ENCODE measurements around the gene USP48.
A peak's percentile ranks its signal among the peaks of the same experiment; 100 is the strongest.
"Not testable (repeated sequence)": the region's sequence is repeated elsewhere in the genome, so short reads cannot be mapped to it uniquely, and the experiment has no call there.

The USP48 gene, protein sequence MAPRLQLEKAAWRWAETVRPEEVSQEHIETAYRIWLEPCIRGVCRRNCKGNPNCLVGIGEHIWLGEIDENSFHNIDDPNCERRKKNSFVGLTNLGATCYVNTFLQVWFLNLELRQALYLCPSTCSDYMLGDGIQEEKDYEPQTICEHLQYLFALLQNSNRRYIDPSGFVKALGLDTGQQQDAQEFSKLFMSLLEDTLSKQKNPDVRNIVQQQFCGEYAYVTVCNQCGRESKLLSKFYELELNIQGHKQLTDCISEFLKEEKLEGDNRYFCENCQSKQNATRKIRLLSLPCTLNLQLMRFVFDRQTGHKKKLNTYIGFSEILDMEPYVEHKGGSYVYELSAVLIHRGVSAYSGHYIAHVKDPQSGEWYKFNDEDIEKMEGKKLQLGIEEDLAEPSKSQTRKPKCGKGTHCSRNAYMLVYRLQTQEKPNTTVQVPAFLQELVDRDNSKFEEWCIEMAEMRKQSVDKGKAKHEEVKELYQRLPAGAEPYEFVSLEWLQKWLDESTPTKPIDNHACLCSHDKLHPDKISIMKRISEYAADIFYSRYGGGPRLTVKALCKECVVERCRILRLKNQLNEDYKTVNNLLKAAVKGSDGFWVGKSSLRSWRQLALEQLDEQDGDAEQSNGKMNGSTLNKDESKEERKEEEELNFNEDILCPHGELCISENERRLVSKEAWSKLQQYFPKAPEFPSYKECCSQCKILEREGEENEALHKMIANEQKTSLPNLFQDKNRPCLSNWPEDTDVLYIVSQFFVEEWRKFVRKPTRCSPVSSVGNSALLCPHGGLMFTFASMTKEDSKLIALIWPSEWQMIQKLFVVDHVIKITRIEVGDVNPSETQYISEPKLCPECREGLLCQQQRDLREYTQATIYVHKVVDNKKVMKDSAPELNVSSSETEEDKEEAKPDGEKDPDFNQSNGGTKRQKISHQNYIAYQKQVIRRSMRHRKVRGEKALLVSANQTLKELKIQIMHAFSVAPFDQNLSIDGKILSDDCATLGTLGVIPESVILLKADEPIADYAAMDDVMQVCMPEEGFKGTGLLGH

DNA sequence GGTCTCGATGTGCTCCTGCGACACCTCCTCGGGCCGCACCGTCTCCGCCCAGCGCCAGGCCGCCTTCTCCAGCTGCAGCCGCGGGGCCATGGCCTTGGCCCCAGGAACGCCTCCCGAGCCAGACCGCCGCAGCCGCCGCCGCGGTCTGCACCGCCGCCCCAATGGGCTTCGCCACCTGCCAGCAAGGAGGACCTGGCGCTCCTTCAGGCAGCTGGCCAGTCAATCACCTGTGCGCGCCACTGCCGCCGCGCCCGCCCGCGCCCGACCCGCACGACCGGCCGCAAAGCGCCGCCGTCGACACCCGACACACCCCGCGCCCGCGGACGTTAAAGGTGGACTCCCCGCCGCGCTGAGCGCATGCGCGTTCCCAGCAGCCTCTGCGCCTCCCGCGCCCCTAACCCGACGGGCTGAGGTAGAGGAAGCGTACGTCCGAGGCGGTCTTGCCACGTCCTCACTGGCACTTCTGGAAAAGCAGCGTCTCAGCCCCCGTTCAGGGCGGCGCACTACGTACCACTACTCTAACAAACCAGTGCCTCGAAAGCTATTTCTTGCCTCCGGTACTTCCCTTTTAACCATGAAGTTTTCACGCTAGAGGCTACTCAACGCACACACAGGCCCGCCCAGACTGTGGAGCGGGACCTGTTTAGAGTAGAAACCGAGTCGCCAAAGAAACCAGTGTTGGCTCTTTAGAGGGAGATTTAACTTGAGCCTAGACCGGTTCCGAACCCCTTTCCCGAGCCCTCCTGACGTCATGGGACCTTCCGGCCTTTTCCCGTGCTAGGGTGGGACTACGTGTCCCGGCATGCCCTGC is at the start of gene USP48:
USP48 (minus strand) TSS at position 282 of the 811 bp plus-strand sequence; CDS start at position 90, 192 bp downstream.
- DNase-seq: peak; percentile 98

DNA sequence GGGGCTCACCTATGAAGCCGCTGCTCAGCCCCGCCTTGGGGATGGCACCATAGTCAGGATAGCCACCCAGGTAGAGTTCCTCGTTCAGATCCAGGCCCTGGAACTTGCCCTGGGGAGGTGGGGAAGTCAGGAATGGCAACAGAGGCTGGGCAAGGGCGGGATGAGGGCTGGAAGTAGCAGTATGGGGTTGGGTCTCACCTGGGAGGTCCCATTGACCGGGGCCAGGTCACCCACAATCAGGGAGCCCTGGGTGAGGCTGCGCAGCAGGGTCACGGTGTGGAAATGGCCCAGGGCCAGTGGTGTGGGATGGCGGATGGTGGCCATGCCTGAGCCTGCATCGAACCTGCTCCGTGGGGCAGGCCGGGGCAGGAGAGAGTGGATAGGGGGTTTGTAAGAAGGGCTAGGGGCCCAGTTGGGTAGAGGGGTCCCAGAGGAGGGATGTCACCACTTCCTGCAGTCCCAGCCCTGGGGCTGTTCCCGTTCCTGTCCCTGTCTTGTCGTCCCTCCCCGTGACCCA is 48.6 kb upstream of the USP48 start:
- no peak for DNase-seq

DNA sequence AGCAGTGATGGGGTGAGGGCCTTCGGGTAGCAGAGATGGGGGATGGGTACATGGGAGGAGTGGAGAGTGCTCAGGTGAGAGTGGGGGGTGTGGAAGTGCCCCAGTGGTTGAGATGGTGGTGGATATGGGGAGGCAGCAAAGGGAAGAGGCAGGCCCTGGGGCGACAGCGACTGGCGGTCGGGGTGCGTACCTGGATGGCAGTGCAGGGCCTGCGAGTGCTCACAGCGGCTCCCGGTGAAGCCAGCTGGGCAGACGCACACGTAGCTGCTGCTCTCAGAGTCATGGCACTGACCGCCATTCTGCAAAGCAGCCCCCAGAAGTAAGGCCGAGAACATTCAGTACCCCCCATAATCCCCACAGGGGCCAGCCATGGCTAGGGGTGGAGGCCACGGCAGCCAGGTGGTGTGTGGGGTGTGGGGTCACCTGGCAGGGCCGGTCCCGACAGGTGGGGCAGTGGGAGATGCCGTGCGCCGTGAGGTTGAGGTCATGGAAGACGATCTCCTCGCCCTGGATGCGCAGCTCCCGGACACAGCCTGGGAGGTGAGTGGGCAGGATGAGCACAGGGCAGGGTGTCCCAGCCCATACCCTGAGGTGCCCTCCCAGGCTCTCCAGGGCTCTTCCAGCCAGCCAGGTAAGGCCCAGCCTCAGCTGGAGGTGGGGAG is 48.0 kb upstream of the USP48 start:
- DNase-seq: no peak

DNA sequence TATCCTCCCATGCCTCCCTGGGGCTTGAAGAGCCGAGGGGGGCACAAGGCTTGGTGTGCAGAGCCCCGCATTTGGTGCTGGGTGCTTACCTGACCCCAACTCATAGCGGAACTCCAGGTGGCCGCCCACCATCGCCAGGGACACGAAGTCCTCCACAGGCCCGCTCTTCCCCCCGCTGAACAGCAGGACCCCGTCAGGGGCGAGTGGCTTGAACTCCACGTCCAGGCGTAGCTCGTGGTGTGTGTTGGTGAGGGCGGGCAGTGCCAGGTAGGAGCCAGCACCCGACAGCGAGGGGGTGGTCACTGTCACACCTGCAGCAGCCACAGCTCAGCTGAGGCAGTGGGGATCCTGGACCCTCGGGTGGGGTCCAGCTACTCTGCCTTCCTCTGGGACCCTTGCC is 46.3 kb upstream of the USP48 start:
- no peak for DNase-seq

DNA sequence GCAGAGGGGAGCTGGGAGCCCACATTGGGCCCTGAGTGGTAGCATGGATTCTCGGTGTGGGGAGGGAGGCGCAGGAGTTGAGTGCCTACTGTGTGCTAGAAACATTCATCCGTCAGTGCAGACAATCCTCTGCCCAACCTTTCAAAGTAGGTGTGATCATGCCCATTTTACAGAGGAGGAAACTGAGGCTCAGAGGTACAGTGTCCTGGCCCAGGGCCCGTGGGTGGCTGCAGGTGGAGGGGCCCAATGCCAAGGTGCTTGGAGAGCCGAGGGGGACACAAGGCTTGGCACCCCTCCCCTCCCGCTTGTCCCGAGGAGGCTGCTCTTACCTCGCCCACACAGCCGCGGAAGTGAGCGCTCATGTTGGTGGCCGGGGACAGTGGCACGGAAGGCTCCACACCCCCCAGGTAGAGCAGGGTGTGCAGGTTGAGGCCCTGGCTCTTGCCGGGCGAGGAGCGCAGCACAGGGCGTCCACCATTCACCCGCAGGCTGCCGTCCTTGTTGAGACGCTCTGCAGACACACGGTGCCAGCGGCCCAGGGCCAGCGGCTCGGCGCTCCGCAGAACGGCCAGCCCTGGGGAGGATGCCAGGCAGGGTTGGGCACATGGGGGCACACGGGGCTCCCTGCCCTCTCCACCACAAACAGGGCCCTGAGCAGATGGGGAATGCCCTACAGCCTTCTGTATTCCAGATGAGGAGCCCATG is 45.7 kb upstream of the USP48 start:
- DNase-seq: no peak

DNA sequence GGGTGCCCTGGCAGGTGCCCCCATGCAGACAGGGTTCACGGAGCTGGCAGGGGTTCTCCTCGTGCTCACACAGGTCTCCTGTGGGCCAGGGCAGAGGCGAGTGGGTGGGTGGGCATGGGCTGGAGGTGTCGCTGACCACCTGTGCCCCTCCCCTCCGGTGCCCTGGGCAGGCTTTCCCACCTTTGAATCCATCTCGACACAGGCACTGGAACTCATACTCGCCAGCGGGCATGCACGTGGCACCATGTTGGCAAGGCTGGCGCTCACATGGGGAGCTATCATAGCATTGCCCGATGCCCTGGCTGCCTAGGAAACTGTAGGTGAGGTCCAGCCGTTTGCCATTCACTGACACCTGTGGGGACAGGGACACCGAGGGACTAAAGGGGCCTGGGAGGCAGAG is 45.1 kb upstream of the USP48 start:
- DNase-seq: no peak

DNA sequence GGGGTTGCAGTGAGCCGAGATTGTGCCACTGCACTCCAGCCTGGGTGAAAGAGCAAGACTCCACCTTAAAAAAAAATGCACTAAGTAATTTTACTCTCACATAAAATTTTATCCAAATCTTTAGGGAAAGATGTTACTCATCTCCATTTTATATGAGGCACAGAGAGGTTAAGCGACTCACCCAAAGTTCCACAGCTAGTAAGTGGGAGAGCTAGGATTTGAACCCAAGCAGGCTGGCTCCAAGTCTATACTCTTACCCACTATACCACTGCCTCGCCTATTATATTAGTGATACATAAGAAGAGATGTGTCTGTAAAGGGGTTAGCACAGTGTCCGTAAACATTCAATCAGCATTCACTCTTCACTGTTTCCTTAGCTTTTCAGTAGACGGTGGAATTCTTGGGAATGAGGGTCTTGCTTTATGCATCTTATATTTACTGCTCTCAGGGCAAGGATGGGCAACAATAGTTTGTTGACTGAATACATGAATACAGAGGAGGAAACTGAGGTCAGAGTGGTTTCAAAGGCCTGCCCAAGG is 44.3 kb upstream of the USP48 start:
- no peak for DNase-seq

DNA sequence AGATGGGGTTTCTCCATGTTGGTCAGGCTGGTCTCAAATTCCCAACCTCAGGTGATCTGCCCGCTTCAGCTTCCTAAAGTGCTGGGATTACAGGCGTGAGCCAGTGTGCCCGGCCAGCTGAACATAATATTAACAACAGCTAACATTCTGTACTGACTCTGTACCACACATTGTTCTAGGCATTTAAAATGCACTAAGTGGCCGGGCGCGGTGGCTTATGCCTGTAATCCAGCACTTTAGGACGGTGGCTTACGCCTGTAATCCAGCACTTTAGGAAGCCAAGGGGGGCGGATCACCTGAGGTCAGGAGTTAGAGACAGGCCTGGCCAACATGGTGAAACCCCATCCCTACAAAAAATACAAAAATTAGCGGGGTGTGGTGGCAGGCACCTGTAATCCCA is 43.7 kb upstream of the USP48 start:
- not testable (repeated sequence) for DNase-seq

DNA sequence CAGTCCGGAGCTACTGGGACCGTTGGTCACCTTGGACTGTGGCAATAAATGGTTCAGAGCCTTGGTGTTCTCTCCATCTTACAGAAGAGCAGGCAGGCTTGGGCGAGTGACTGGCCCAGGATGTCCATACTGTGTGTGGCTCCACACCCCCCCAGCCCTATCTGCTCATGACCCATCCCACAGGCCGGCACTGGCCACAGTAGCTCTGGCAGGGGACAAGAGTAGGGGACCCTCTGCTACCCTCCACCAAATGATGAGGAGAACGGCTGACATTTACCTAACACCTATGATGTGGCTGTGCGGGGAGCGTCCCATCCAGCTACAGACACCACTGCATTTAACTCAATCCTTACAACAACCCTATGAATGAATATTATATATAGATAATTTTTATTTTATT is 42.4 kb upstream of the USP48 start:
- DNase-seq: no peak

DNA sequence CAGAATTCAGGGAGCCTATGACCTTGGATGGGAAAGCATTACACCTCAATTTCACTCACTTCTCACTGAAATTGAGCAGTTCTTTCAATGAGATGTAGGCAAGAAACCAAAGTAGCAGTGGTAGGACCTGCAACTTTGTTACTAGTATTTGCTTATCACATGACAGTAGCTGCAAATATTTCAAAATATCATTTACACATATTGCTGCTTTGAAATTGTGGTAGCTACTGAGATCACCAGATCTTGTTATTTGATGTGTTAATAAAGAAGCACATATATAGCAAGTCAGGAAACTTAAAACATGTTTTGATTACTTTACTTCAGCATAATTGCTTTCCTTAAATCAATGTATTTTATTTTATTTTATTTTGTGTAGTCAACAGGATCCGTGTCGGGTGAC is 42.0 kb upstream of the USP48 start:
- no peak for DNase-seq

DNA sequence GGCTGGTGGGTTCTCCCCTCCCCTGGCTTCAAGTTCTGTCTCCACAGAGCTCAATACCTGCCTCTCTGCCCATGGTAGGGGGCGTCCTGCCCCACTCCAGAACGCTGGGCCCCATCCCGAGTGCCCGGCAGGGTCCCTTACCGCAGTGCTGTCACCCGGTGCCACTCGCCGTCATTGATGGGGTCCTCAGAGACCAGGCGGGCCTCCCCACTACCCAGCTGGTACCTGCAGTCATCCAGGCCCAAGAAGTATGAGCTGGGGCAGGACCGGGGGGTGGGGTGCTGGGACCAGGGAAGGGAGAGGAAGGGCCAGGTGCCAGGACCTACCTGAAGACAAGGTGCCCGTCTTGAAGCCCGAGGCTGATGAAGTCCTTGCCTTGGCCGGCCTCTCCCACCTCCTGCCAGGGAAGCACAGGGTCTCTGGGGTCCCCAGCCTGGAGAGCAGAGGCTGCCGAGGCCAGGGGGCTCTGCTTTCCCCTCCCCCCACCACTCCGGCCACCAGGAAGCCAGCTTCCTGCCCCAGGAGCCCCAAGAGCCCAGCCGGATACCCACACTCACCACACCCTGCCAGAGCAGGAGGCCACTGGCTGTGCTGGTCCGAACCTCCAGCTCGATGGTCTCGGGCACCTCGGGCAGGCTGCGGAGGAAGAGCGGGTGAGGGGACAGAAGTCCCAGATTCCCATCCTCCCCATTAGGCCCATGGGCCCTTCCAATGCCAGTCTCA is 41.2 kb upstream of the USP48 start:
- no peak for DNase-seq

DNA sequence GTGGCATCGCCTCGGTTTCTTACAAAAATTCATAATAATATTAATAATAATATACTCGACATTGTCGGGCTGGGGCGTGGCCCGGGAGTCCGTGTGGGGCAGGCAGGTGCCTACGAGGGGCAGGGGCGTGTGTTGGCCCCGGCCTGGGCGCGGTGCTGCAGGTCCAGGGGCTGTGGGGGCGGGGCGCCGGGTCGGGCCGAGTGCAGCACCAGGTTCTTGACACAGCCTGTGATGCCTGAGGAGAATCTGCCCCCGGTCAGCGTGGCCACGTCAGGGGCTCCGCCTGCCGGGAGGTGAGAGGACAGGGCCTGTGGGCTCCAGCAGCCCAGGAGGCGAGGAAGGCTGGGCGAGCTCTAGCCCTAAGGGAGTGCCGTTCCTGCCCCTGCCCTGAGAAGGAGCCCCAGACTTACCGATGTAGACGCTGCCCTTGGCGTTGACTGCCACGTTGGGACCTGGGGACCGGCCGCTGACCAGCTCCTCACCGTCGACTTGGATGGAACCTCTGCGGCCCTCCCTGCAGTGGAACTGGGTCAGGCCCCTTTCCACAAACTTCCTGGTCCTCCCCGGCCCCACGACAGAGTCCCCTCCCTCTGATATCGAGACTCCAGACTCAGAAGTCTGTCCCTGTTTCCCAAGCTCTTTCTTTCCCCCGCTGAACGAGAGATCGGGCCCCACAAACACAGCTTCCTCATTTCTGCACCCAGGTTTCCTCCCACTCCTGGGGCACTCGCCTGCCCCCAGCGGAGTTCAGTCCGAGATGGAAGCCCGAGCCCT is 40.4 kb upstream of the USP48 start:
- no peak for DNase-seq

DNA sequence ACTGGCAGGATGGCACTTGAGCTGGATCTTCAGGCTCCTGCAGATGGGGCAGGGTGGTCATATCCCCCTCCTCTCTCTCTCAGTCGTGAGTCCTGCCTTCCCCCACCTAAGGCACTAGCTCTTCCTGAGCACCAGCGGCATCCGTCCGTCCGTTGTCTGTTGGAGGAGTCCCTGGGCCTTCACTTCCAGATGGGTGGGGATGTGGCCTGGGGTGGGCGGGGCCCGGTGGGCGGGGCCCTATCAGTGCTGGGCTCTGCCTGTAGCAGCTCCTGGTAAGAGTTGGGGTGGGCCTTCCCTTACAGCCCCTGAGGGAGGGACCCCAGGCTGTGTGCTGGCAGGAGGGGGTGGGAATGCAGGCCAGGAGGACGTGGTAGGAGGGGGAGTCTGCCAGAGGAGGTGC is 39.4 kb upstream of the USP48 start:
- DNase-seq: no peak

DNA sequence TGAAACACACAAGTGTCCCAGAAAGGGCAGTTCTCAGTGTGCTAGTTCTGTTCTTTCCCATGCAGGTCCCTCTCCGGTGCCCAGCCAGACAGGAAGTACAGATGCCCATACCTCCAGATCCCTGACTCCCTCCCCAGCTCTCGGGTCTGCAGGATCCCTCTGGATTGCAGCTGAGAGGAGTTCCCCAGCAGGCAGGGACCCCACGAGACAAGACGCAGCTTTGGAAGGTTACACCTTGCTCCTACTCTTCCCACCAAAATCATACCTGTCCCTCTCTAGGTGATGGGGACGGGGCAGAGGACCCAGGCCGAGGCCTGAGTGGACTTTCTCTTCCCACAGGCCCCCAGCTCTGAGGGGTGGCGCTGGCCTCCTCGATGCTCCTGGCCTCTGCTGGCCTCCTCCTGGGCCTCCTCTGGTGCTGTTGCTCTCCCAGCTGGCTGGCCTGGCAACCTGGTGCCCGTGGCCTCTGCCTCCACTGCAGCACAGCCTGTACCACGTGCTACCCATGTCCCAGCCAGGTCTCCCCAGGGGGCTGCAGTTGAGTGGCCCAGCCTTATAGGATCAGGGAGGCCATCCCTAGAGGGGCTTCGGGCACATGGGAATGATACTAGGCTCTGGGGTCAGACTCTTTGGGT is 38.6 kb upstream of the USP48 start:
- DNase-seq: no peak

DNA sequence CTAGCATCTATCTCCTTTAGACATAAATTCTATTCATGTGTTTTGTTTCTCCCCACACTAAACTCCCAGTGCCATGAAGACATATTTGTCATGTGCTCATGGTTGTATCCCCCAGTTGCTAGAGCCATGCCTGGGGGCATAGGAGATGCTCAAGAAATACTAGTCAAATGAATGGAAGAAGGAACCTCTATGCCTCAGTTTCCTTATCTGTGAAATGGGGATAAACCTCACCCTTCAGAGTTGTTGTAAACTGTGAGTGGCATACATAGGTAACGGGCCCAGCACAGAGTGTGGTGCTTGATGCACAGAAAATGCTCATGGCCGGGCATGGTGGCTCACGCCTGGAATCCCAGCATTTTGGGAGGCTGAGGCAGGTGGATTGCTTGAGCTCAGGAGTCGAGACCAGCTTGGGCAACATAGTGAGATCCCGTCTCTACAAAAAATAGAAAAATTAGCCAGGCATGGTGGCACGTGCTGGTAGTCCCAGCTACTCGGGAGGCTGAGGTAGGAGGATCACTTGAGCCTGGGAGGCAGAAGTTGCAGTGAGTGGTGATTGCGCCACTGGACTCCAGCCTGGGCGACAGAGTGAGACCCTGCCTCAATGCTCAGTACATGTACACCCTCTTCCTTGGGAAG is 37.8 kb upstream of the USP48 start:
- no peak for DNase-seq

DNA sequence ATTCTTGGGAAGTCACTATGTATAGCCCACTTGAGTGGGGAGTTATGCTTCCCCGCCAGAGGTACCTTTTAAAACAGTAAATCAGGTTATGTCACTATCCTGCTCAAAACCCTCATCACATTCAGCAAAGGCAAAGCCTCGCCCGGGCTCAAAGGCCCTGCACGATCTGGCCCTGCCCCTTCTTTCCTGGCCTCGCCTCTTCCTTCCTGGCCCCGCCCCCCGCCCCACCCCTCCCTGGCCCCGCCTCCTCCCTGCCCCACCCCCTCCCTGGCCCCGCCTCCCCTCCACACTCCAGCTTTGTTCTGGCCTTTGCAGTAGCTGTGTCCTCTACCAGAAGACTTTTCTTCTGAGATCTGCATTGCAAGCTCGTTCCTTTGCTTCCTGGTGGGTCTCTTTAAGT is 35.7 kb upstream of the USP48 start:
- peak; percentile 43 for DNase-seq

DNA sequence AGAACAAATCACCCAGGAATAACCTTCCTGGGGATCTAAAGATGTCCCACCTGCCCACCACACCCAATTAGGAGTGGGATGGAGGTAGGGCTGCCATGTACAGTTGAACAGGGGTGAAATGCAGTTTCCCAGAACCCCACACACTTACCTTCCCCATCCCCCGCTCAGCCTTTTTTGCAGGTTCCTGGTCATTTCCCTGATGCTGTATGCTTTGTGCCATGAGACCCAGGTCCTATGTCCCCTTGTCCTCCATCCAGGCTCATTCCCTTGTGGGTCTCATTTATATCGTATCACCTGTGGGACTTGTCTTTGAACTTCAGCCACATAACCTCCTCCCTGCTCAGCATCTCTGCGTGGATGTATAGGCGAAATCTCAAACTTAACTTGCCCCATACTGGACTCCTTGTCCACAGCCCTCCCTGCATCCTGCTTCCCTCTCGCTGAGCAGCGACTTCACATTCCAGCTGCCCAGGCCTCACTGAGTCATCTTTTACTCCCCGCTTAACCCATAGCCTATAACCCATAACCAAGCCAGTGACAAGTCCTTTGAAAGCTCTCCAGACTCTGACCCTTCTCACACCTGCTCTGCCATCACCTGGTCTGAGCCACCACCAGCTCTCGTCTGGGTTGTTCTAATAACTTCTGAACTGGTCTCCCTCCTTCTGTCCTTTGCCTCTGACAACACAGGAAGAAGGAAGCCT is 33.8 kb upstream of the USP48 start:
- DNase-seq: no peak
